Spleen (tissue), 11 donors: ENCODE data around the gene GADL1. TPM values are rescaled to one million over a fixed set of nuclear protein-coding genes. Genes with fewer than 3 reads are reported as not detected.

ENCODE experiments used
- DNase-seq: peaks from one replicate; pipeline ENCODE4 v3.0.0-alpha.2; 2020
- H3K27ac ChIP-seq, 8 donors: fragments of 200-600 bp; sonication (generic) in 7 of 8; 1 replicate in 4 of 8; 2 replicates in 4 of 8; pipeline versions ENCODE4 v1.5.0 to v1.8.0; 2016 to 2021; ENCODE audit warnings: inconsistent platforms in 4 of 8, mild to moderate bottlenecking in 4 of 8, moderate library complexity in 1 of 8
- H3K27me3 ChIP-seq, 7 donors: fragments of 200-600 bp; sonication (generic) in 6 of 7; replicated peaks in 1 of 7; 1 replicate in 4 of 7; 2 replicates in 3 of 7; pipeline versions ENCODE4 v1.5.0 to v1.8.0; 2016 to 2021; ENCODE audit warnings: inconsistent platforms in 3 of 7, mild to moderate bottlenecking in 1 of 7
- H3K36me3 ChIP-seq, 6 donors: fragments of 200-600 bp; sonication (generic) in 5 of 6; 1 replicate in 4 of 6; 2 replicates in 2 of 6; pipeline versions ENCODE4 v1.5.0 to v1.8.0; 2016 to 2021; ENCODE audit warnings: inconsistent platforms in 2 of 6
- H3K4me1 ChIP-seq, 6 donors: fragments of 200-600 bp; sonication (generic) in 5 of 6; 1 replicate in 3 of 6; 2 replicates in 3 of 6; pipeline versions ENCODE4 v1.5.0 to v1.8.0; 2016 to 2021; ENCODE audit warnings: inconsistent platforms in 3 of 6
- H3K4me3 ChIP-seq, 8 donors: fragments of 200-600 bp; sonication (generic) in 7 of 8; 1 replicate in 4 of 8; 2 replicates in 4 of 8; pipeline versions ENCODE4 v1.5.0 to v1.8.0; 2016 to 2021; ENCODE audit warnings: inconsistent platforms in 4 of 8, mild to moderate bottlenecking in 4 of 8, moderate library complexity in 2 of 8
- H3K9me3 ChIP-seq, 8 donors: fragments of 200-600 bp; sonication (generic) in 7 of 8; 1 replicate in 4 of 8; 2 replicates in 4 of 8; pipeline versions ENCODE4 v1.5.0 to v1.8.0; 2016 to 2021; ENCODE audit warnings: inconsistent platforms in 4 of 8
- CTCF ChIP-seq, 11 experiments: fragments of 200-600 bp in 7 of 11; fragments of 450-650 bp in 4 of 11; sonication (generic) in 4 of 11; IDR thresholded peaks in 8 of 11; conservative IDR thresholded peaks in 3 of 11; 1 replicate in 7 of 11; 2 replicates in 4 of 11; pipeline versions ENCODE4 v1.4.0 to v1.8.0; 2016 to 2021; ENCODE audit warnings: antibody characterized with exemption in 11 of 11, inconsistent platforms in 4 of 11, mild to moderate bottlenecking in 1 of 11
- POLR2A ChIP-seq, 3 donors: fragments of 450-650 bp; IDR thresholded peaks; one replicate each; pipeline ENCODE4 v1.5.1; 2017; ENCODE audit warnings: antibody characterized with exemption in 3 of 3, mild to moderate bottlenecking in 1 of 3
- POLR2AphosphoS5 ChIP-seq, 3 donors: sonication (generic); formaldehyde crosslinking; IDR thresholded peaks; one replicate each; pipeline ENCODE4 v1.5.1; 2017; ENCODE audit warnings: antibody characterized with exemption in 3 of 3
- WGBS, 5 donors: extraction: QIAGEN DNeasy Blood & Tissue Kit in 3 of 5; methylation state at CpG; one replicate each; pipeline versions ENCODE4 v1.1.5 to v1.1.7; 2013 to 2018; 5-methylcytosine and 5-hydroxymethylcytosine counted together
- intact Hi-C: fragments of 100-400 bp; cut with DNase I; formaldehyde crosslinking; loops from one replicate; pipeline ENCODE4 v1.15.0; 2023; ENCODE audit warnings: low total_unique reads
- polyA plus RNA-seq, 3 donors: library from polyadenylated mRNA; stranded (reverse); fragments of 200-250 nt; gene quantifications; one replicate each; pipeline ENCODE4 v1.2.1, GENCODE V29; 2013
- total RNA-seq, 7 donors: library from RNA; depleted of rRNA in 3 of 7; stranded (reverse); fragments of >200 nt in 3 of 7; fragmentation: NEBNext Ultra II Directional in 4 of 7; extraction: Animal tissue kit (Norgen Biotek cat#: 25700) in 4 of 7; gene quantifications; one replicate each; pipeline versions ENCODE4 v1.1.0 to v1.2.1, GENCODE V29; 2016 to 2021
- donor health status: healthy with polysubstance abuse.
- donor health status: DM: no; HTN: no; CAD: no; lungs with moderate emphysema.
- donor health status: DM: no; HTN: no; CAD: no.
- donor health status: Bipolar disorder and iron deficiency.
- donor health status: healthy.
- donor health status: DM: no; HTN: no; CAD: no.
- donor health status: DM: yes; HTN: yes; CAD: no.

Gene GADL1
- total and polyA plus RNA-seq, 10 donors: 0.02 to 0.16 (median 0.08) TPM; not detected in 6

- TF ChIP-seq CTCF (IDR thresholded peaks at IDR 0.05 in 8 of 11, conservative IDR thresholded peaks at IDR 0.05 in 3 of 11) (no peak), POLR2AphosphoS5 (IDR thresholded peaks at IDR 0.05) (no peak), POLR2A (IDR thresholded peaks at IDR 0.05) (no peak)
- no peak overlapping the region for H3K4me3 ChIP-seq
- 74 to 86% (median 76%) methylated on average over 6 of the region's 6 CpGs for WGBS, 5 donors
- H3K36me3 ChIP-seq: no peaks in the 10 kb centered on the region
- H3K27me3 ChIP-seq: no peaks in the 10 kb centered on the region
- no peak for DNase-seq
- H3K4me1 ChIP-seq: no peaks in the 10 kb centered on the region
- H3K27ac ChIP-seq: peak overlapping the region in 7 of 8 donors; percentile 3 to 60 (median 33)
- no peaks in the 10 kb centered on the region for H3K9me3 ChIP-seq
- intact Hi-C loops: no loop called here
These were observed 83.8 kb downstream of the GADL1 start for GRCh38 chr3:30810625-30811024.

DNA sequence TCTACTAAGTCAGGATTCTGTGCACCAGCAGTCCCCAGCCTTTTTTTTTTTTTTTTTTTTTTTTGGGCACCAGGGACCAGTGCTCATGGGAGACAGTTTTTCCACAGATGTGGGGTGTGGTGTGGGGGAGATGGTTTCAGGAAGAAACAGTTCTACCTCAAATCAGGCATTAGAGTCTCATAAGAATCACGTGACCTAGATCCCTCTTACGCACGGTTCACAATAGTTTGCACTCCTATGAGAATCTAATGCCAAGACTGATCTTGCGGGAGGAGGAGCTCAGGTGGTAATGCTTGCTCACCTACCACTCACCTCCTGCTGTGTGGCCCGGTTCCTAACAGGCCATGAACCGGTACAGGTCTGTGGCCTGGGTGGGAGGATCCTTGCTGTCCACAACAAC, 88.8 kb downstream of the GADL1 start:
- Histone ChIP-seq H3K4me3 (no peak overlapping the region), H3K9me3 (no peaks in the 10 kb centered on the region), H3K36me3 (no peaks in the 10 kb centered on the region), H3K4me1 (no peaks in the 10 kb centered on the region), H3K27ac (no peak overlapping the region), H3K27me3 (no peaks in the 10 kb centered on the region)
- TF ChIP-seq POLR2A (IDR thresholded peaks at IDR 0.05): no peak
- TF ChIP-seq POLR2AphosphoS5 (IDR thresholded peaks at IDR 0.05): no peak
- no peak for TF ChIP-seq CTCF (IDR thresholded peaks at IDR 0.05 in 8 of 11, conservative IDR thresholded peaks at IDR 0.05 in 3 of 11)
- 89 to 96% (median 92%) methylated on average over 6 of the region's 6 CpGs for WGBS, 5 donors
- intact Hi-C loops: no loop called here
- DNase-seq: no peak

DNA sequence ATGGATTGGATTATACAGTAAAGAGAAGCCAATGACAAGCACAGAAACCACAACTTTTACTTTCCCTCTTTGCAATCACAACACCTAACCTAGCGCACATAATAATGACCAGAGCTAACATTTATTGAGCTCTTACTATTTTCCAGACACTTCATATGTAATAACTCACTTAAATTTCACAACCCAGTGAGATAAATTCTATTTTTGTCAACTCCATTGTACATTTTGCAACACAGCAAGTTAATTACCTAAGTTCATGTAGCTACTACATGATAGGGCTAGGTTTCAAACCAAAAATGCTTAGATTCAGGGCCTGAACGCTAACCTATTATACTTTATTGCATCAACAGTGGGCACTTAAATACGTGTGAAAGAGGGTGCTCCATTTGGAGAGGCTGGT, 89.5 kb downstream of the GADL1 start:
- intact Hi-C loops: no loop called here
- 70 to 92% (median 79%) methylated on average over 3 of the region's 3 CpGs for WGBS, 5 donors

DNA sequence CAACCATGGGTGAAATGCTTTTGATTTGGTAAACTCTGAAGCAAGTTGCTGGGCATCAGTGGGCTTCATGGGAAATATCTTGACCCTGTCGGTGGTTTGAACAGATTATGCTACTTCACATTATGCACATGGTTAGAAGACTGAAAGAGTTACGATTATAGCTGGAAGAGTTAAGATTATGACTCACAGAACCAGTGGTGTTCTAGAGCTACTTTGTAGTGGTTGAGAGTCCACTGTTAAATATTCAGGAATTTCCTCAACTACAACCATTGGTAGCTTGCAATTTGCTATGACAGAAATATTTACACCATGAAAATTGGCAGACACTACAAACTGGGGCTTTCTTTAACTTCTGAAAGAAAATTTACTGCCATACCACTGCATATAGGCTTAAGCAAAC, 99.3 kb downstream of the GADL1 start:
- no peak for DNase-seq
- H3K27me3 ChIP-seq: no peaks in the 10 kb centered on the region
- H3K27ac ChIP-seq: no peak overlapping the region
- no peaks in the 10 kb centered on the region for H3K4me1 ChIP-seq
- H3K4me3 ChIP-seq: no peak overlapping the region
- 90 to 96% (median 93%) methylated on average over 2 of the region's 2 CpGs for WGBS, 5 donors
- H3K9me3 ChIP-seq: no peaks in the 10 kb centered on the region
- H3K36me3 ChIP-seq: no peaks in the 10 kb centered on the region
- no peak for TF ChIP-seq POLR2AphosphoS5 (IDR thresholded peaks at IDR 0.05)
- intact Hi-C loops: no loop called here

More for the DNA sequence above, 89.5 kb downstream of the GADL1 start:
- no peaks in the 10 kb centered on the region for H3K9me3 ChIP-seq
- no peaks in the 10 kb centered on the region for H3K27me3 ChIP-seq
- no peak for DNase-seq
- H3K27ac ChIP-seq: no peak overlapping the region
- H3K36me3 ChIP-seq: no peaks in the 10 kb centered on the region
- TF ChIP-seq POLR2AphosphoS5 (IDR thresholded peaks at IDR 0.05): no peak
- H3K4me1 ChIP-seq: no peaks in the 10 kb centered on the region
- no peak overlapping the region for H3K4me3 ChIP-seq

DNA sequence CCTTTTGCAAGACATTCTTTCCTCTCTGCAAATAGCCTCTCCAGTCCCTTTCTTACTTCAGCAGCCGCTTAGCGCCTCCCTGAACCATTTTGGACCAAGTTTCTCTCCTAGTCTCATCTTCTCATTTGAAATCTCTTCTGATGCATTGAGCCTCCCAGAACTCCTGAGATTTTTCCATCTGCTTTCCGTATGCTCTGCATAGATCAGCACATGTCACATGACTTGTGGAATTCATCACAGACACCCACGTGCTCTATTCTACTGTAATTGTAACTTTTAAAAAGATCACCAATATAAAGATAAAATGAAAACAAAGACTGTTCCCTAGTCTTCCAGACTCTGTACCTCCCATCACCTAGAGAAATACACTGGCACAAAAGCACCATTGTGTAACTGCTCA, 100.7 kb downstream of the GADL1 start:
- DNase-seq: no peak
- H3K4me3 ChIP-seq: no peak overlapping the region
- no peaks in the 10 kb centered on the region for H3K9me3 ChIP-seq
- no peak overlapping the region for H3K27ac ChIP-seq
- 84 to 93% (median 86%) methylated on average over 4 of the region's 4 CpGs for WGBS, 5 donors
- H3K27me3 ChIP-seq: no peaks in the 10 kb centered on the region
- TF ChIP-seq POLR2A (IDR thresholded peaks at IDR 0.05): no peak
- no peak for TF ChIP-seq POLR2AphosphoS5 (IDR thresholded peaks at IDR 0.05)
- TF ChIP-seq CTCF (IDR thresholded peaks at IDR 0.05 in 8 of 11, conservative IDR thresholded peaks at IDR 0.05 in 3 of 11): no peak
- intact Hi-C loops: no loop called here
- no peaks in the 10 kb centered on the region for H3K36me3 ChIP-seq
- no peaks in the 10 kb centered on the region for H3K4me1 ChIP-seq
